Esophagus mucosa (tissue), 1 donor: Measurements from ENCODE around the gene DENND4A. TPM values are rescaled to one million over a fixed set of nuclear protein-coding genes. Genes with fewer than 3 reads are reported as not detected.
"Not testable (repeated sequence)": the region's sequence is repeated elsewhere in the genome, so short reads cannot be mapped to it uniquely, and the experiment has no call there.

Experiments used
- ATAC-seq: fragments of 200-7000 bp; cut with Tn5 transposase; one replicate; pipeline ENCODE4 v1.9.1; 2020
- total RNA-seq: library from RNA; stranded (reverse); gene quantifications from one replicate; pipeline ENCODE4 v1.2.4, GENCODE V29; 2023
- donor health status: DM: yes; HTN: yes; CAD: no.

DENND4A gene
- total RNA-seq, 1 donor from 2014 or later: 10.9 TPM

GRCh38 chr15:65818927-65819562, 27.0 kb upstream of the DENND4A start:
- peak; percentile 55 for ATAC-seq

DNA sequence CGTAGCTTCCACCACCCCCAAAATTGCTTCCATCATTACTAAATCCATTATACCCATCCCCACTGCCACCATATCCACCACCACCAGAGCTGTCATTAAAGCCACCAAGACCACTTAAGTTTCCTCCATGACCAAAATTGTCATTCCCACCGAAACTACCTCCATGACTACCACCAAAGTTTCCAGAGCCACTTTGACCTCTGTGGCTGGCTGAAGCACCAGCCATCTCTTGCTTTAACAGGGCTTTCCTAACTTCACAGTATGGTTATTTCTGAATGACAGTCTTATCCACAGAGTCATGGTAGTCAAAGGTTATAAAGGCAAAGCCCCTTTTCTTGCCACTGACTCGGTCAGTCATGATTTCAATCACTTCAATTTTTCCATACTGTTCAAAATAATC, 24.3 kb upstream of the DENND4A start:
- no peak for ATAC-seq

GRCh38 chr15:65816008-65816407, 23.9 kb upstream of the DENND4A start:
- ATAC-seq: not testable (repeated sequence)

DNA sequence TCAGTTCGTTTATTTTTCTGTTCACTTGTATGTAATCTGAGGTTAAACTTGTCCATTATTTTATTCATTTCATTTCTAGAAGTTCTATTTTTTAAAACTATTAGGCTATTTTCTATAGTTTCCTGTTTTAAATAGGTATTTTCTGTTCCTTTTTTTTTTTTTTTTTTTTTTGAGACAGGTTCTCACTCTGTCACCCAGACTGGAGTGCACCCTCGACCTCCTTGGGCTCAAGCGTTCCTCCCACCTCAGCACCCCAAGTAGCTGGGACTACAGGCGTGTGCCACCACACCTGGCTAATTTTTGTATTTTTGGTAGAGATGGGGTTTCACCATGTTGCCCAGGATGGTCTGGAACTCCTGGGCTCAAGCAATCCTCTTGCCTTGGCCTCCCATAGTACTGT, 22.2 kb upstream of the DENND4A start:
- not testable (repeated sequence) for ATAC-seq

DNA sequence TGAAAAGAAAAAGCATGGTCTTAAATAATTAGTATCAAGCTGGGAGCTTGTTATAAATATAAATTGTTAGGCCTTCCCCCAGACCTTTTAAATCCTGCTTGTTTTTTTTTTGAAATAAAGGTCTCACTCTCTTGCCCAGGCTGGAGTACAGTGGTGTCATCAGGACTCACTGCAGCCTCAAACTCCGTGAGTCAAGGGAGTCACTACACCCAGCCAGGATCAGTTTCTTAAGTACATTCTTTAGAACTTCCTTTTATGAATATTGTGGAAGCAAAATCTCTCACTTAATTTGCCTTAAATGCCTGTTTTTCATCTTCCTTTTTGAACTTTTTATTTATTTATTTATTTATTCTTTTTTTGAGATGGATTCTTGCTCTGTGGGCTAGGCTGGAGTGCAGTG, 20.8 kb upstream of the DENND4A start:
- no peak for ATAC-seq

GRCh38 chr15:65812467-65812866, 20.4 kb upstream of the DENND4A start:
- no peak for ATAC-seq

DNA sequence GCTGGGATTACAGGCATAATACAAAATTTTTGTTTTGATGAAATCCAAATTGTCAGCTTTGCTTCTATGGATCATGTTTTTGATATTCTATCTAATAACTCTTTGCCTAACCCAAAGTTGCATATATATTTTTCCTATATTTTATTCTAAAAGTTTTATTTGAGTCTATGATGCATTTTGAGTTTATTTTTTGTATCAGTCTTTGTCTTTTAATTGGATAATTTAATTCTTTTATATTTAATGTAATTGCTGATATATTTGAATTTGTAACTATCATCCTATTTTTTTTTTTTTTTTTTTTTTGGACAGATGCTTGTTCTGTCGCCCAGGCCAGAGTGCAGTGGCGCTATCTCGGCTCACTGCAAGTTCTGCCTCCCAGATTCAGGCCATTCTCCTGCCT, 19.7 kb upstream of the DENND4A start:
- ATAC-seq: no peak

- not testable (repeated sequence) for ATAC-seq
Measured at GRCh38 chr15:65811011-65811733, 19.1 kb upstream of the DENND4A start.

DNA sequence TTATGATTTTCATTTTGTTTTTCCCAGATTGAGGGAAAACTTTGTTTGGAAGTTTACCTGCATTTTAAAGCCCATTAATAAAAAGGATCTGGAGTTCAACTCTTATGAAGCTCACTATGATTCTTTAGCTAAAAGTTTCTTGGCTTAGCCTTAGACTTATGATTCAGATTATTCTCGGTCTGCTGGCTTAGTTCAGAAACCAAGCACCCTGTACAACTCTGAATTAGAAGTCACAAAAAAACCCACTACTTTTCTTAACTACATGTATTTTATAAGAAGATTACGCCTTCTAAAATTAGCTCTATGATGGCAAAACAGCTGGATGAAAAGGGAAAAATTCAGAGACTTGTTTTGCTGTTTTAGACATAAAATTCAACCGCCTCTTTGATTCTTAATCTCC, 14.3 kb upstream of the DENND4A start:
- no peak for ATAC-seq

DNA sequence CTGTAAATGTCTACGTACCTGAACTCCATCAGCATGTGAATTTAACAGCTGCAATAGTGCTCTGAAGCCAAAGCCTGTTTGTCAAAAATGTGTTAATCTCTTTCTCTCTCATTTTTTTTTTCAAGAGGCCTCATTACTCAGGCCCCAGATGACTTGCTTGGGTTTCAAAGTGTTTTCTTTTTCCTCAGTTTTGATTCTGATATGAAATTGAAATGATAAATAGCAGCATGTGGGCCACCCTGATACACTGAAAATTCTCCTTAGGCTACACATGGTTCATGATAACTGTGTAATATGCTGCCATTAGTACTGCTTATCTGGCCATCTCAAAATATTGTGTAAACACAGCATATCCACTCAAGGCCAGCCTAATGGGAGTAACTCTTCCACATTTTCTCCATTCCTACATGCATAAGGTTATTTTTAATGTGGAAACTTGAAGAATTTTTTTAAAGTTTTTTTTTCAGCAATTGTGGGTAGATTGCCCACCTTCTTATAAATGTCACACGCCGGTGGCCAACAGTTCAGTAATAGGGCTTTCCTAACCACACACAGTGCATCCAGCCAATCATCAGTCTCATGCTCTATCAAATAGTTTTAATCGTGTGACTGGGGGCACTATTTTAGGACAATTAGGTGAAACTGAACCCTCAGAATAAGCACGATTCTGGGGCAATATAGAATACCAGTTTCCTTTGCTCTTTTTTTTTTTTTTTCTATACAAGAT, 13.1 kb upstream of the DENND4A start:
- no peak for ATAC-seq

DNA sequence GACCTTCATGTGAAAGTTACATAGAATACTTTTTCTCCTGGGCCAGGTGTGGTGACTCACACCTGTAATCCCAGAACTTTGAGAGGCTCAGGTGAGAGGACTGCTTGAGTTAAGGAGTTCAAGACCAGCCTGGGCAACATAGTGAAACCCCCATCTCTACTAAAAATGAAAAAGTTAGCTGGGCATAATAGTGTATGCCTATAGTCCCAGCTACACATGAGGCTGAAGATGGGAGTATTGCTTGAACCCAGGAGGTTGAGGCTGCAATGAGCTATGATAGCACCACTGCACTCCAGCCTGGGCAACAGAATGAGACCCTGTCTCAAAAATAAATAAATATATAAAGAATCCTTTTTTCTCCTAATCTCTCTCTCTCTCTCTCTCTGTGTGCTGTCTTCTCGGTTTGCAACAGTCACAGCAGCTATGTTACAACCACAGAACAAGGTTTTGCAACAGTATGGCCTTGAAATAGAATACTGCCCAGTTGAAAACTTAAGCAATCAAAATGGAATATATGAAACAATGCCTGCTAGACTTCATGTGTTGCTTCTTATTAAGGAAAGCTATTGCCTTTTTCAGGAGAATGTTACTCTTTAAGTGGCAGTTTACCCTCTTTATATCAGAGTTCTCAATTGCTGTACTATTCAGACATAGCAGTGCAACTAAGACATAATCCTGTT, 12.3 kb upstream of the DENND4A start:
- no peak for ATAC-seq

DNA sequence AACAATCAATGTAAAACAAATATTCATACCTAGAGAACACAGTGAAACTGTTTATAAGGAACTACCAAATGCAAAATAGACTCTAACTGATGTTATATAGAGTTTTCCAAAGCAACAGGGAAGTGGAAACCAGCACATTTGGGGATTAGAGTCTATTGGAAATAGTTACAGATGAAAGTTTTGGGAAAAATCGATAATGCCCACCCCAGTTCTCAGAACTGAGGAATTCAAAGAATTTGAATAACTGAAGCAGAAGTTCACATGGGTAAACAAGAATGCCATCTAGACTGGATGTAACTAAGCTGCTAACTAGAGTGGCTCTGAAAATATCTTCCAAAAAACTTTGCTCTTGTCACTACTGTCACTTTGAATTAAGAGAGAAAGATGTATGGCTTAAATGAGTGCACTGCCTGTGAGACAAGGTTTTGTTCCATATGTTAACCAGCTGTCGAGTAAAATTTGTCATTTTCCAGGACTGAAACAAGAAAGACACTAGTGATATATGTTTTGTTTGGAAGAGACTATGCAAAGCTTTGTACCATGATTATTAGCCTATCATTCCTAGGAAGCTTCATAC, 9.2 kb upstream of the DENND4A start:
- no peak for ATAC-seq

DNA sequence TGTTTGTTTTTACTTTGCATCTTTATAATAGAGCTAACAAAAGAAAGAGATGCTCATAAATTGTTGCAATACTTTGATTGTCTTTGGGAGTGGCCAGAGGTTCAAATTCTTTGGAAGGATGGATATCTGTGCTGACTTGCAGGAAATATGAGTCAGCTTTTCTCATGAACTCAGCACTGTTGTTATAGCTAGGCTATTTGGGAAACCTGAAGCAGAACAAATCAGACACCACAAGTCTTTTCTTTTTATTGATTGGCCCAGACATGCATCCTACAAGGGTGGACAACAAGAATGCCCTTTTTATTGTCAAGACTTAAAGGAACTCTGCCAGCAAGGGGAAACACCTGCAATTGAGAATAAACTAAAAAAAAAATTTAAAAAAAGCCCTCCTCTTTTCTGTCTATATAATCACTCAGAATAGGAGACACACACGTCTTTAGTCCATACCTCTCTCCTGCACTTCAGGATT, 4.6 kb upstream of the DENND4A start:
- ATAC-seq: peak; percentile 61

DNA sequence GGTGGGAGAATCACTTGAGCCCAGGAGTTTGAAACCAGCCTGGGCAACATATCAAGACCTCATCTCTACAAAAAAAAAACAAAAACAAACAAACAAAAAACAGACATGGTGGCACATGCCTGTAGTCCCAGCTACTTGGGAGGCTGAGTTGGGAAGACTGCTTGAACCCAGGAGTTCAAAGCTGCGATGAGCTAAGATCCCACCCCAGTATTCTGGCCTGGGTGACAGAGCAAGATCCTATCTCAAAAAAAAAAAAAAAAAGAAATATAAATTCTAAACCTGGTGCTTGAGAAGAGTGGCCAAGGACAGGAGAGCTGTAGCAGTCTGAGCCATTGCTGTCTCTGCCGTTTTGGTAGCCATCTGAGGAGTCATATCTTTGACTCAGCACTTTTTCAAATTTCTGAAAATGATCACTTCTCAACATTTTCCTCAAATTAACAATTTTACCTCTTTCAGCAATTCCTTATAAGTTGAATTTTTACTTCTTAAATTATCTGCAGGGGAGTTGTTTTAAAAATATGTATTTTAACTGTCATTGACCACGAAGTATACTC, 3.6 kb upstream of the DENND4A start:
- ATAC-seq: no peak

- ATAC-seq: no peak
Measured at GRCh38 chr15:65793818-65794104, 1.7 kb upstream of the DENND4A start.

- no peak for ATAC-seq
Measured at GRCh38 chr15:65792988-65793817, 1.1 kb upstream of the DENND4A start.

DNA sequence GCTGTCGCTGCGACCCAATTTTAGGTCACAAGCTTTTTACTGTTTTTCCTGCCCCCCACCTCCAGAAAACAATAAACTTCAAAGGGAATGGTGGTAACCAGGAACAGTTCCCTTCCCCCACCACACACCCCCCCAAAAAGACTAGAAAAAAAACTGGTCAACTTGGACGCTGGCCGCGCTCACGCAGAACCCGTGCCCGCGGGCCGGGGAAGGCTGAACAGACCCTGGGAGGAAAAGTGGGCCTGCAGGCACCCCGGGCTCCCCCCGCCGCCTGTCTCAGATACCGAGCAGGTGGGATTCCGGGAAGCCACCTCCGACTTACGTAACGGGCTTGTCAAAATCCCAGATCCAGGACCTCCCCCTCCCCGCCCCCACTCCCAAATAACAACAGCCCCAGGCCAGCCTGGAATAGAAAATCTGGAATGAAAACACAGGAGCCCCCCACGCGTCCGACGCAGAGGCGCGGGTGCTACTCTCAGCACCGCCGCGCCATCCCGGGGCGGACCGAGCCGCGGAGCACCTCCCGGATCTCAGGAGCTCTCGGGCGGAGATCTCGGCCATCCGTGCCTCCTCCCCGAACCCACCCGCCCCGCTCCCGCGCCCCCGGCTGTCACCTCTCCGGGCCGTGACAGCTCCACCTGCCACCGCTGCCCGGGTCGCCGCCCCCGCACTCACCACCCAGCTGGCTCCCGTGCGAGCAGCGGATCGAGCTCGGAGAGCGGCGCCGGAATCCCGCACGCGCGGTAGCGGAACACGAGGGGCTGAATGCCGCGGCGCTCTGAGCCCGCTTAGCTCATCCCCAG, 557 bp downstream of the DENND4A start:
- peak; percentile 44 for ATAC-seq

DNA sequence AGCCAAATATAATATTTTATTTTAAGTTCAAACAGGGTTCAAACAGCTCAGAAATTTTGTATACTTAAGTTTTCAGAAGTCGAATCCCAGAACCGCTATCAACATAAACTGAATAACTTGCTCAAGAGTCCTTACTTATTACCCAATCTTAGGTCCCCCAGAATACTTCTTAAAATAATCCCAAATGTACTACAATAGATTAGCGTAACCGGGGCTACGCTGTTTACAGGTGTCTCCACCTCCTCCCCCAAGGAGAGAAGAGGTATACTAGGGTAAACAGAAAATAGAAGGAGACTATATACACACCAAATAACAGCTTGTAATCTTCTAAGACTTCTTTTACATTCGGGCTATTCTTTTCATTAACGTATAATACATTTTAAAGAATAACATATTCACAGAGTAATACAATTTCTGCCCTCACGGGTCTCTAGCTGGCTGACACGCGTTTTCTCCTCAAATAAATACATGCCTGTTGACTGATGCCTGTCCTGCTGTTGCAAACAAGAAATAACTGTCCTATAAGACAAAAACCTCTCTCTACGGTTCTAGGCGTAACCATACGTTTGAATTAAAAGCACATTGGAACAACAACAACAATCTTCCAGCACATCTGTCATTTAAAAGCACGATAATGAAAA, 1.3 kb downstream of the DENND4A start:
- no peak for ATAC-seq

- no peak for ATAC-seq
Measured at GRCh38 chr15:65789759-65790425, 2.2 kb downstream of the DENND4A start.

- ATAC-seq: no peak
Measured at GRCh38 chr15:65789105-65789504, 3.0 kb downstream of the DENND4A start.
